Trophoblast cell (in vitro differentiated cells and primary cell): Measurements from ENCODE around the gene DSG2.

Source experiments
- DNase-seq, 2 donors: peaks; one replicate each; pipeline ENCODE4 v3.0.0-alpha.2; 2016
- H2AFZ ChIP-seq: 2 replicates; pipeline ENCODE4 v1.6.1; 2013; ENCODE audit warnings: low read length, moderate library complexity, mild to moderate bottlenecking; ENCODE audit not compliant: insufficient read depth, poor library complexity
- H2AK5ac ChIP-seq: 2 replicates; pipeline ENCODE4 v1.6.1; 2013; ENCODE audit warnings: mild to moderate bottlenecking, low read length
- H2BK120ac ChIP-seq: 2 replicates; pipeline ENCODE4 v1.6.1; 2013; ENCODE audit warnings: low read length, mild to moderate bottlenecking, moderate library complexity; ENCODE audit not compliant: insufficient read depth, poor library complexity
- H2BK12ac ChIP-seq: 2 replicates; pipeline ENCODE4 v1.6.1; 2013; ENCODE audit warnings: mild to moderate bottlenecking, low read length, moderate library complexity
- H2BK5ac ChIP-seq: 2 replicates; pipeline ENCODE4 v1.6.1; 2013; ENCODE audit warnings: low read length, low read depth, moderate library complexity, mild to moderate bottlenecking; ENCODE audit not compliant: poor library complexity
- H3K14ac ChIP-seq: 2 replicates; pipeline ENCODE4 v1.6.1; 2013; ENCODE audit warnings: mild to moderate bottlenecking, low read length
- H3K18ac ChIP-seq: 2 replicates; pipeline ENCODE4 v1.6.1; 2013; ENCODE audit warnings: mild to moderate bottlenecking, low read length
- H3K23ac ChIP-seq: 2 replicates; pipeline ENCODE4 v1.6.1; 2013; ENCODE audit warnings: low read length
- H3K27ac ChIP-seq: 2 replicates; pipeline ENCODE4 v1.5.1; 2013; ENCODE audit warnings: low read depth, mild to moderate bottlenecking, inconsistent platforms, low read length, moderate library complexity
- H3K27me3 ChIP-seq: 2 replicates; pipeline ENCODE4 v1.6.1; 2013; ENCODE audit warnings: inconsistent platforms, mild to moderate bottlenecking, low read length, moderate library complexity; ENCODE audit not compliant: insufficient read depth
- H3K36me3 ChIP-seq, 2 experiments: 1 replicate in 1 of 2; 2 replicates in 1 of 2; pipeline ENCODE4 v1.6.1; 2013; ENCODE audit warnings: low read length in 2 of 2, mild to moderate bottlenecking in 2 of 2, moderate library complexity in 1 of 2; ENCODE audit not compliant: insufficient read depth in 2 of 2, control insufficient read depth in 1 of 2
- H3K4ac ChIP-seq: 2 replicates; pipeline ENCODE4 v1.6.1; 2013; ENCODE audit warnings: low read depth, mild to moderate bottlenecking, low read length, moderate library complexity
- H3K4me1 ChIP-seq, 2 experiments: 1 replicate in 1 of 2; 2 replicates in 1 of 2; pipeline ENCODE4 v1.6.1; 2013; ENCODE audit warnings: low read length in 2 of 2, mild to moderate bottlenecking in 2 of 2, moderate library complexity in 1 of 2; ENCODE audit not compliant: insufficient read depth in 2 of 2, control insufficient read depth in 1 of 2
- H3K4me2 ChIP-seq: 2 replicates; pipeline ENCODE4 v1.6.1; 2013; ENCODE audit warnings: inconsistent platforms, mild to moderate bottlenecking, low read length, moderate library complexity
- H3K4me3 ChIP-seq: 2 replicates; pipeline ENCODE4 v1.5.1; 2013; ENCODE audit warnings: mild to moderate bottlenecking, low read depth, low read length, inconsistent platforms
- H3K79me1 ChIP-seq: one replicate; pipeline ENCODE4 v1.6.1; 2013; ENCODE audit warnings: low read length
- H3K79me2 ChIP-seq: 2 replicates; pipeline ENCODE4 v1.6.1; 2013; ENCODE audit warnings: low read length, mild to moderate bottlenecking; ENCODE audit not compliant: control insufficient read depth, insufficient read depth, poor library complexity
- H3K9ac ChIP-seq: 2 replicates; pipeline ENCODE4 v1.6.1; 2013; ENCODE audit warnings: mild to moderate bottlenecking, low read length
- H3K9me3 ChIP-seq: 2 replicates; pipeline ENCODE4 v1.6.1; 2013; ENCODE audit warnings: low read depth, mild to moderate bottlenecking, control low read depth, inconsistent platforms, low read length; ENCODE audit not compliant: insufficient read depth
- H4K12ac ChIP-seq: 2 replicates; pipeline ENCODE4 v1.6.1; 2013; ENCODE audit warnings: low read depth, mild to moderate bottlenecking, low read length, moderate library complexity
- H4K8ac ChIP-seq: 2 replicates; pipeline ENCODE4 v1.6.1; 2013; ENCODE audit warnings: low read depth, mild to moderate bottlenecking, low read length, moderate library complexity
- H4K91ac ChIP-seq: one replicate; pipeline ENCODE4 v1.6.1; 2013; ENCODE audit warnings: low read depth, mild to moderate bottlenecking, low read length, moderate library complexity
- WGBS: extraction: QIAGEN DNeasy Blood & Tissue Kit; methylation state at CpG from one replicate; pipeline ENCODE4 v1.1.7; 2013; ENCODE audit warnings: missing lambda C conversion rate; ENCODE audit not compliant: insufficient read length, insufficient coverage; ENCODE audit errors: extremely low coverage; 5-methylcytosine and 5-hydroxymethylcytosine counted together

The DSG2 gene

GRCh38 chr18:31469629-31470028, 28.3 kb upstream of the DSG2 start:
- no peaks in the 10 kb centered on the region for H3K4me1 ChIP-seq
- no CpG with 5 or more reads among the region's 1 CpG for WGBS
- H3K9me3 ChIP-seq, result peaks cover 2% of the 10 kb centered on the region
- H2BK5ac ChIP-seq, result no peak overlapping the region
- H3K23ac ChIP-seq, result no peak overlapping the region
- H4K91ac ChIP-seq, result no peak overlapping the region
- no peaks in the 10 kb centered on the region for H3K36me3 ChIP-seq
- H3K9ac ChIP-seq, result no peak overlapping the region
- no peaks in the 10 kb centered on the region for H3K27me3 ChIP-seq
- H3K14ac ChIP-seq, result no peak overlapping the region
- no peaks in the 10 kb centered on the region for H3K79me1 ChIP-seq
- no peak overlapping the region for H3K27ac ChIP-seq
- H2BK12ac ChIP-seq, result no peak overlapping the region
- H3K4me3 ChIP-seq, result no peak overlapping the region
- H2AFZ ChIP-seq, result no peak overlapping the region
- no peaks in the 10 kb centered on the region for H3K79me2 ChIP-seq
- no peak for DNase-seq
- no peak overlapping the region for H3K4ac ChIP-seq
- no peak overlapping the region for H4K12ac ChIP-seq
- no peak overlapping the region for H3K4me2 ChIP-seq
- no peak overlapping the region for H2AK5ac ChIP-seq
- no peak overlapping the region for H4K8ac ChIP-seq
- H3K18ac ChIP-seq, result no peak overlapping the region
- no peak overlapping the region for H2BK120ac ChIP-seq

GRCh38 chr18:31478688-31479087, 19.3 kb upstream of the DSG2 start:
- Histone ChIP-seq H4K91ac (no peak overlapping the region), H3K4me1 (no peaks in the 10 kb centered on the region), H3K4ac (no peak overlapping the region), H4K8ac (no peak overlapping the region), H3K9ac (no peak overlapping the region), H2BK12ac (no peak overlapping the region), H3K79me1 (no peaks in the 10 kb centered on the region), H2AK5ac (no peak overlapping the region), H3K4me3 (no peak overlapping the region), H3K14ac (no peak overlapping the region), H3K27me3 (no peaks in the 10 kb centered on the region), H2BK120ac (peak overlapping the region; percentile 11), H4K12ac (no peak overlapping the region), H2BK5ac (no peak overlapping the region), H2AFZ (no peak overlapping the region), H3K36me3 (no peaks in the 10 kb centered on the region), H3K4me2 (no peak overlapping the region), H3K23ac (no peak overlapping the region), H3K9me3 (no peaks in the 10 kb centered on the region), H3K18ac (no peak overlapping the region), H3K79me2 (no peaks in the 10 kb centered on the region), H3K27ac (no peak overlapping the region)
- no CpG with 5 or more reads among the region's 10 CpGs for WGBS
- peak in 1 of 2 donors; percentile 43 for DNase-seq

- Histone ChIP-seq H2AK5ac (no peak overlapping the region), H3K4me2 (no peak overlapping the region), H2BK12ac (no peak overlapping the region), H2AFZ (no peak overlapping the region), H3K27ac (no peak overlapping the region), H3K9me3 (no peaks in the 10 kb centered on the region), H2BK5ac (no peak overlapping the region), H4K8ac (no peak overlapping the region), H3K36me3 (no peaks in the 10 kb centered on the region), H3K23ac (no peak overlapping the region), H4K12ac (no peak overlapping the region), H3K27me3 (no peaks in the 10 kb centered on the region), H3K79me1 (peaks cover 4% of the 10 kb centered on the region), H3K4me3 (no peak overlapping the region), H2BK120ac (no peak overlapping the region), H3K4ac (no peak overlapping the region), H3K79me2 (no peaks in the 10 kb centered on the region), H4K91ac (no peak overlapping the region), H3K18ac (no peak overlapping the region), H3K14ac (no peak overlapping the region), H3K4me1 (peaks cover 5 to 6% of the 10 kb centered on the region in 2 experiments), H3K9ac (no peak overlapping the region)
- DNase-seq, result no peak
- WGBS, result no CpG with 5 or more reads among the region's 1 CpG
These were observed 15.9 kb upstream of the DSG2 start for GRCh38 chr18:31482051-31482450.

- no CpG with 5 or more reads among the region's 2 CpGs for WGBS
- H3K79me1 ChIP-seq, result peaks cover 9% of the 10 kb centered on the region
- DNase-seq, result no peak
These were observed 14.6 kb upstream of the DSG2 start for GRCh38 chr18:31483396-31483795.

More at GRCh38 chr18:31483396-31483795, 14.6 kb upstream of the DSG2 start:
- Histone ChIP-seq H2BK5ac (no peak overlapping the region), H3K9ac (no peak overlapping the region), H3K4me3 (no peak overlapping the region), H2AFZ (no peak overlapping the region), H2BK12ac (no peak overlapping the region), H3K18ac (no peak overlapping the region), H3K27me3 (no peaks in the 10 kb centered on the region), H3K4me2 (no peak overlapping the region), H4K91ac (no peak overlapping the region), H3K14ac (no peak overlapping the region), H4K8ac (no peak overlapping the region), H2AK5ac (no peak overlapping the region), H3K4ac (no peak overlapping the region), H3K23ac (no peak overlapping the region), H3K27ac (no peak overlapping the region), H3K4me1 (peaks cover 12 to 14% of the 10 kb centered on the region in 2 experiments), H3K9me3 (no peaks in the 10 kb centered on the region), H3K79me2 (no peaks in the 10 kb centered on the region), H3K36me3 (no peaks in the 10 kb centered on the region), H4K12ac (no peak overlapping the region), H2BK120ac (no peak overlapping the region)
